GM12878 (cell line): ENCODE measurements around the gene PRDM16. TPM values are rescaled to one million over a fixed set of nuclear protein-coding genes. Genes with fewer than 3 reads are reported as not detected.

Experiments
- ATAC-seq: fragments of 200-7000 bp; cut with Tn5 transposase; 3 replicates; pipeline ENCODE4 v1.9.1; 2020; ENCODE audit warnings: mild to moderate bottlenecking, moderate library complexity
- BruUV-seq: library from RNA; stranded (reverse); fragments of 400-500 nt; replicated peaks from 2 replicates; lab custom pipeline; 2021; lab: Mats Ljungman, UMichigan
- CTCF ChIA-PET: fragments of 300-600 bp; sonication (Branson Sonifier 250); formaldehyde crosslinking; extraction: SDS; loops from one replicate; lab custom pipeline; 2021; ENCODE audit warnings: inconsistent platforms; lab: Yijun Ruan, JAX
- POLR2A ChIA-PET: fragments of 350-600 bp; formaldehyde crosslinking; extraction: SDS; loops from one replicate; lab custom pipeline; 2021; ENCODE audit warnings: inconsistent platforms; lab: Charles Lee
- RAD21 ChIA-PET: fragments of 300-600 bp; sonication (Branson Sonifier 250); formaldehyde crosslinking; loops from one replicate; lab custom pipeline; 2023; ENCODE audit warnings: antibody characterized with exemption; ENCODE audit not compliant: unreplicated experiment; lab: Charles Lee
- SMC1A ChIA-PET: fragments of 300-600 bp; sonication (Branson Sonifier 250); formaldehyde crosslinking; loops from one replicate; lab custom pipeline; 2023; ENCODE audit not compliant: unreplicated experiment, uncharacterized antibody; lab: Charles Lee
- DNase-seq: peaks from one replicate; pipeline ENCODE4 v3.0.0-alpha.2; 2011; ENCODE audit warnings: low read depth, low spot score
- FAIRE-seq: peaks from 3 replicates; lab custom pipeline; 2011; peaks lifted over from hg19 to GRCh38; lab: Jason Lieb, UNC
- H2AFZ ChIP-seq: 2 replicates; pipeline ENCODE4 v1.6.0; 2011; ENCODE audit warnings: low read depth, low read length, control low read depth; ENCODE audit not compliant: control insufficient read depth
- H3K27ac ChIP-seq: 2 replicates; pipeline ENCODE4 v1.5.1; 2011; ENCODE audit warnings: control low read depth; ENCODE audit not compliant: control insufficient read depth, insufficient read depth
- H3K27me3 ChIP-seq, 2 experiments: replicated peaks in 1 of 2; 2 replicates each; pipeline versions ENCODE4 v1.6.0 to v1.6.1; 2011; ENCODE audit warnings: low read length in 1 of 2; ENCODE audit not compliant: control insufficient read depth in 2 of 2, insufficient read depth in 2 of 2
- H3K36me3 ChIP-seq, 2 experiments: 2 replicates each; pipeline ENCODE4 v1.5.1; 2011; ENCODE audit warnings: low read length in 1 of 2; ENCODE audit not compliant: control insufficient read depth in 2 of 2, insufficient read depth in 2 of 2
- H3K4me1 ChIP-seq: 2 replicates; pipeline ENCODE4 v1.6.1; 2011; ENCODE audit warnings: mild to moderate bottlenecking, low read length, moderate library complexity, mixed read lengths; ENCODE audit not compliant: control insufficient read depth, insufficient read depth
- H3K4me2 ChIP-seq: 2 replicates; pipeline ENCODE4 v1.6.0; 2011; ENCODE audit warnings: control low read depth; ENCODE audit not compliant: control insufficient read depth, insufficient read depth
- H3K4me3 ChIP-seq: fragments of 200-600 bp; sonication (generic); 2 replicates; pipeline ENCODE4 v1.5.1; 2016
- H3K79me2 ChIP-seq: 2 replicates; pipeline ENCODE4 v1.6.0; 2011; ENCODE audit warnings: low read length; ENCODE audit not compliant: control insufficient read depth, insufficient read depth
- H3K9ac ChIP-seq: 2 replicates; pipeline ENCODE4 v1.8.0; 2011; ENCODE audit warnings: low read length, control low read depth, mixed read lengths; ENCODE audit not compliant: control insufficient read depth, insufficient read depth
- H3K9me3 ChIP-seq: replicated peaks from 3 replicates; pipeline ENCODE4 v1.5.1; 2011; ENCODE audit warnings: mild to moderate bottlenecking, low read length; ENCODE audit not compliant: control insufficient read depth, insufficient read depth
- H4K20me1 ChIP-seq: 2 replicates; pipeline ENCODE4 v1.6.0; 2011; ENCODE audit not compliant: control insufficient read depth, insufficient read depth
- BRCA1 ChIP-seq: IDR thresholded peaks from 2 replicates; pipeline ENCODE4 v1.6.1; 2011; ENCODE audit warnings: low read depth, low read length, improper control_type of control experiment
- CHD1 ChIP-seq: IDR thresholded peaks from 2 replicates; pipeline ENCODE4 v1.6.1; 2012; ENCODE audit warnings: low read depth, low read length, improper control_type of control experiment
- CREB1 ChIP-seq: IDR thresholded peaks from 2 replicates; pipeline ENCODE4 v1.6.1; 2012; ENCODE audit warnings: low read depth, mild to moderate bottlenecking, inconsistent platforms
- FOS ChIP-seq: IDR thresholded peaks from 3 replicates; pipeline ENCODE4 v1.6.1; 2011; ENCODE audit warnings: borderline replicate concordance; ENCODE audit not compliant: insufficient read length; ENCODE audit errors: extremely low read depth
- FOXK2 ChIP-seq: fragments of 450-650 bp; IDR thresholded peaks from 2 replicates; pipeline ENCODE4 v1.6.1; 2017; ENCODE audit warnings: mild to moderate bottlenecking, moderate library complexity
- IKZF1 ChIP-seq: fragments of 450-650 bp; conservative IDR thresholded peaks from 2 replicates; pipeline ENCODE4 v1.6.1; 2017; ENCODE audit warnings: antibody characterized with exemption, mild to moderate bottlenecking
- MEF2B ChIP-seq: fragments of 450-650 bp; IDR thresholded peaks from 2 replicates; pipeline ENCODE4 v1.6.1; 2018; ENCODE audit warnings: mild to moderate bottlenecking, moderate library complexity; ENCODE audit not compliant: partially characterized antibody, poor library complexity, severe bottlenecking
- NKRF ChIP-seq: fragments of 450-650 bp; conservative IDR thresholded peaks from 2 replicates; pipeline ENCODE4 v1.6.1; 2017; ENCODE audit warnings: mild to moderate bottlenecking, moderate library complexity
- NR2C1 ChIP-seq: fragments of 450-650 bp; IDR thresholded peaks from 2 replicates; pipeline ENCODE4 v1.6.1; 2017; ENCODE audit warnings: antibody characterized with exemption, mild to moderate bottlenecking, moderate library complexity
- RELA ChIP-seq: fragments of 450-650 bp; IDR thresholded peaks from 2 replicates; pipeline ENCODE4 v1.8.0; 2014; ENCODE audit warnings: borderline replicate concordance; ENCODE audit not compliant: partially characterized antibody
- RFX5 ChIP-seq: IDR thresholded peaks from 2 replicates; pipeline ENCODE4 v1.6.1; 2011; ENCODE audit warnings: low read depth, low read length, improper control_type of control experiment
- TCF7 ChIP-seq: IDR thresholded peaks from 2 replicates; pipeline ENCODE4 v1.6.1; 2014; ENCODE audit warnings: antibody characterized with exemption, borderline replicate concordance
- ZZZ3 ChIP-seq: IDR thresholded peaks from 2 replicates; pipeline ENCODE4 v1.6.1; 2011; ENCODE audit warnings: low read depth; ENCODE audit not compliant: control insufficient read depth, insufficient read length
- WGBS: methylation state at CpG from one replicate; pipeline ENCODE4 v1.1.6; 2016; ENCODE audit warnings: low lambda C conversion rate; ENCODE audit not compliant: insufficient replicate concordance, insufficient coverage; ENCODE audit errors: missing lambda C conversion rate; 5-methylcytosine and 5-hydroxymethylcytosine counted together
- in situ Hi-C: fragments of 300-500 bp; cut with MboI; formaldehyde crosslinking; loops from 9 replicates; pipeline ENCODE4 v1.14.3; 2018; ENCODE audit warnings: mixed read lengths
- intact Hi-C: fragments of 100-400 bp; cut with micrococcal nuclease; formaldehyde crosslinking; loops from one replicate; pipeline ENCODE4 v1.14.2; 2022; ENCODE audit not compliant: unreplicated experiment
- polyA plus RNA-seq, 11 experiments: library from polyadenylated mRNA; depleted of rRNA in 4 of 11; unstranded in 6 of 11; stranded (reverse) in 5 of 11; fragments of >200 nt; fragmentation: Nextera tagmentation in 4 of 11; fragmentation: Illumina TruSeq in 1 of 11; extraction: Ambion mirVana in 4 of 11; extraction: Trizol in 1 of 11; gene quantifications; 1 replicate in 1 of 11; 2 replicates in 10 of 11; pipeline versions ENCODE4 v1.2.1 to v1.2.3, GENCODE V29; 2011 to 2016; ENCODE audit warnings: inconsistent platforms in 2 of 11, missing spikeins in 2 of 11, low read depth in 1 of 11
- total RNA-seq, 4 experiments: library from RNA; depleted of rRNA in 3 of 4; stranded (reverse); fragments of >200 nt in 3 of 4; fragmentation: Illumina TruSeq in 1 of 4; extraction: Trizol in 1 of 4; gene quantifications; 2 replicates each; pipeline versions ENCODE4 v1.2.1 to v1.2.3, GENCODE V29; 2013 to 2021
- TF ChIP-seq, protein P1 (sequence below): fragments of 450-650 bp; IDR thresholded peaks from 2 replicates; pipeline ENCODE4 v1.6.1; 2017; ENCODE audit warnings: borderline replicate concordance
- TF ChIP-seq, protein P2 (sequence below): fragments of 450-650 bp; IDR thresholded peaks from 2 replicates; pipeline ENCODE4 v1.6.1; 2017; ENCODE audit warnings: antibody characterized with exemption, mild to moderate bottlenecking, moderate library complexity
- TF ChIP-seq, protein P3 (sequence below): IDR thresholded peaks from 2 replicates; pipeline ENCODE4 v1.6.1; 2011; ENCODE audit warnings: low read depth, mild to moderate bottlenecking, low read length, moderate library complexity, borderline replicate concordance; ENCODE audit errors: extremely low read depth

PRDM16 gene
- total and polyA plus RNA-seq, 10 of the 15 experiments (the other 5 are each of a cell fraction or from before 2014, with no cell fraction given): 0.03 TPM; not detected in 9

GRCh38 chr1:3190256-3191041 is 121.4 kb downstream of the PRDM16 start (continued):
- TF ChIP-seq, protein P1, sequence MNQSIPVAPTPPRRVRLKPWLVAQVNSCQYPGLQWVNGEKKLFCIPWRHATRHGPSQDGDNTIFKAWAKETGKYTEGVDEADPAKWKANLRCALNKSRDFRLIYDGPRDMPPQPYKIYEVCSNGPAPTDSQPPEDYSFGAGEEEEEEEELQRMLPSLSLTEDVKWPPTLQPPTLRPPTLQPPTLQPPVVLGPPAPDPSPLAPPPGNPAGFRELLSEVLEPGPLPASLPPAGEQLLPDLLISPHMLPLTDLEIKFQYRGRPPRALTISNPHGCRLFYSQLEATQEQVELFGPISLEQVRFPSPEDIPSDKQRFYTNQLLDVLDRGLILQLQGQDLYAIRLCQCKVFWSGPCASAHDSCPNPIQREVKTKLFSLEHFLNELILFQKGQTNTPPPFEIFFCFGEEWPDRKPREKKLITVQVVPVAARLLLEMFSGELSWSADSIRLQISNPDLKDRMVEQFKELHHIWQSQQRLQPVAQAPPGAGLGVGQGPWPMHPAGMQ: no peak
- TF ChIP-seq CHD1 (no peak), NR2C1 (no peak), BRCA1 (no peak)

DNA sequence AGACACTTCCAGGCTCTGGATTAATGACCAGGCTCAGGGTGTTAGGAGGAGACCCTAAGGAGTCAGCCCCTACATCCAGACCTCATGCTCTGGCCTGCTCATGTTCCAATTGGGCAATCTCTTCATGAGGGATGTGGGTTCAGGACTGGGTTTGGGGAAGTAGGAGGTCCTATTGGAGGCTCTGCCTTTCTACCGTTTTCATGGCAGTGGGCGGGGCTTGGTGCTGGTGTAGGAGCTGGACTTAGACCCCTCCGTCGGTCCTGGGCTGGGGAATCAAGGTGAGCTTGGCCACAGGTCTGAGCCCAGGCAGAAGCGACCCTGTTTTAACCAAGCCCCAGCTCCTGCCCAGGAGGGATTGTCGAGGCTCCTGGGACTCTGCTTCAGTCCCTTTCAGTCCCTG is 123.4 kb downstream of the PRDM16 start:
- in situ Hi-C loops: no loop called here
- Histone ChIP-seq H3K27me3 (no peaks in the 10 kb centered on the region), H3K4me2 (no peak overlapping the region), H3K9me3 (no peaks in the 10 kb centered on the region; the same call in 2 of the 3 replicates), H2AFZ (no peak overlapping the region), H3K4me1 (no peaks in the 10 kb centered on the region), H3K36me3 (no peaks in the 10 kb centered on the region), H3K79me2 (no peaks in the 10 kb centered on the region), H3K27ac (no peak overlapping the region), H4K20me1 (no peaks in the 10 kb centered on the region), H3K4me3 (no peak overlapping the region), H3K9ac (no peak overlapping the region)
- WGBS: 19% methylated on average over 6 of the region's 6 CpGs
- DNase-seq (no peak), FAIRE-seq (no peak), ATAC-seq (no peak)
- no TSS peak for BruUV-seq
- intact Hi-C loops: no loop called here
- RAD21 ChIA-PET: no interaction called here
- SMC1A ChIA-PET: no interaction called here
- CTCF ChIA-PET: no interaction called here
- POLR2A ChIA-PET: no interaction called here
- TF ChIP-seq MEF2B (no peak), RFX5 (no peak), ZZZ3 (no peak), FOXK2 (no peak), NKRF (no peak), RELA (no peak), BRCA1 (no peak), IKZF1 (no peak), TCF7 (no peak), FOS (no peak), CREB1 (no peak)
- TF ChIP-seq, protein P2, sequence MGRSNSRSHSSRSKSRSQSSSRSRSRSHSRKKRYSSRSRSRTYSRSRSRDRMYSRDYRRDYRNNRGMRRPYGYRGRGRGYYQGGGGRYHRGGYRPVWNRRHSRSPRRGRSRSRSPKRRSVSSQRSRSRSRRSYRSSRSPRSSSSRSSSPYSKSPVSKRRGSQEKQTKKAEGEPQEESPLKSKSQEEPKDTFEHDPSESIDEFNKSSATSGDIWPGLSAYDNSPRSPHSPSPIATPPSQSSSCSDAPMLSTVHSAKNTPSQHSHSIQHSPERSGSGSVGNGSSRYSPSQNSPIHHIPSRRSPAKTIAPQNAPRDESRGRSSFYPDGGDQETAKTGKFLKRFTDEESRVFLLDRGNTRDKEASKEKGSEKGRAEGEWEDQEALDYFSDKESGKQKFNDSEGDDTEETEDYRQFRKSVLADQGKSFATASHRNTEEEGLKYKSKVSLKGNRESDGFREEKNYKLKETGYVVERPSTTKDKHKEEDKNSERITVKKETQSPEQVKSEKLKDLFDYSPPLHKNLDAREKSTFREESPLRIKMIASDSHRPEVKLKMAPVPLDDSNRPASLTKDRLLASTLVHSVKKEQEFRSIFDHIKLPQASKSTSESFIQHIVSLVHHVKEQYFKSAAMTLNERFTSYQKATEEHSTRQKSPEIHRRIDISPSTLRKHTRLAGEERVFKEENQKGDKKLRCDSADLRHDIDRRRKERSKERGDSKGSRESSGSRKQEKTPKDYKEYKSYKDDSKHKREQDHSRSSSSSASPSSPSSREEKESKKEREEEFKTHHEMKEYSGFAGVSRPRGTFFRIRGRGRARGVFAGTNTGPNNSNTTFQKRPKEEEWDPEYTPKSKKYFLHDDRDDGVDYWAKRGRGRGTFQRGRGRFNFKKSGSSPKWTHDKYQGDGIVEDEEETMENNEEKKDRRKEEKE: no peak
- TF ChIP-seq, protein P3, sequence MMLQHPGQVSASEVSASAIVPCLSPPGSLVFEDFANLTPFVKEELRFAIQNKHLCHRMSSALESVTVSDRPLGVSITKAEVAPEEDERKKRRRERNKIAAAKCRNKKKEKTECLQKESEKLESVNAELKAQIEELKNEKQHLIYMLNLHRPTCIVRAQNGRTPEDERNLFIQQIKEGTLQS: no peak
